Endothelial cell of umbilical vein (primary cell): Measurements from ENCODE around the gene TDO2. TPM values are rescaled to one million over a fixed set of nuclear protein-coding genes. Genes with fewer than 3 reads are reported as not detected.

Experiments
- BruUV-seq: library from RNA; stranded (reverse); fragments of 400-500 nt; replicated peaks from 2 replicates; lab custom pipeline; 2021; lab: Mats Ljungman, UMichigan
- CTCF ChIA-PET: fragments of 300-600, 350-600 bp; sonication (Branson Sonifier 250); formaldehyde crosslinking; loops from one replicate; lab custom pipeline; 2021; ENCODE audit warnings: antibody characterized with exemption, inconsistent platforms; lab: Charles Lee
- POLR2A ChIA-PET: fragments of 300-600, 350-600 bp; sonication (Branson Sonifier 250); formaldehyde crosslinking; loops from one replicate; lab custom pipeline; 2021; ENCODE audit warnings: antibody characterized with exemption, inconsistent platforms; lab: Charles Lee
- DNase-seq: peaks from one replicate; pipeline ENCODE4 v3.0.0-alpha.2; 2011; ENCODE audit warnings: low read depth, low spot score
- FAIRE-seq: peaks from 2 replicates; lab custom pipeline; 2011; peaks lifted over from hg19 to GRCh38; lab: Jason Lieb, UNC
- H2AFZ ChIP-seq: 2 replicates; pipeline ENCODE4 v1.6.0; 2012; ENCODE audit warnings: low read depth, low read length, control low read depth, inconsistent platforms
- H3K27ac ChIP-seq: 2 replicates; pipeline ENCODE4 v1.5.1; 2011; ENCODE audit warnings: low read depth, mild to moderate bottlenecking, control low read depth, low read length, moderate library complexity; ENCODE audit not compliant: insufficient read depth
- H3K27me3 ChIP-seq, 2 experiments: 2 replicates each; pipeline versions ENCODE4 v1.6.0 to v1.6.1; 2011; ENCODE audit warnings: low read length in 2 of 2, mixed read lengths in 1 of 2; ENCODE audit not compliant: control insufficient read depth in 2 of 2, insufficient read depth in 2 of 2
- H3K36me3 ChIP-seq, 2 experiments: 2 replicates in 1 of 2; 3 replicates in 1 of 2; pipeline ENCODE4 v1.5.1; 2011; ENCODE audit warnings: low read length in 2 of 2, mild to moderate bottlenecking in 1 of 2, moderate library complexity in 1 of 2; ENCODE audit not compliant: control insufficient read depth in 2 of 2, insufficient read depth in 2 of 2; ENCODE audit errors: extremely low read depth in 1 of 2
- H3K4me1 ChIP-seq: 3 replicates; pipeline ENCODE4 v1.5.1; 2011; ENCODE audit warnings: mild to moderate bottlenecking, low read length; ENCODE audit not compliant: control insufficient read depth, insufficient read depth; ENCODE audit errors: extremely low read depth
- H3K4me2 ChIP-seq: 2 replicates; pipeline ENCODE4 v1.6.1; 2011; ENCODE audit warnings: low read length, control low read depth, mixed read lengths; ENCODE audit not compliant: insufficient read depth
- H3K4me3 ChIP-seq, 3 experiments: fragments of 200-600 bp in 1 of 3; sonication (generic), shearing (Covaris generic) in 1 of 3; replicated peaks in 1 of 3; 2 replicates each; pipeline ENCODE4 v1.5.1; 2011 to 2016; ENCODE audit warnings: control low read depth in 3 of 3, low read length in 3 of 3, mild to moderate bottlenecking in 2 of 3, inconsistent platforms in 1 of 3, low read depth in 1 of 3, moderate library complexity in 1 of 3; ENCODE audit not compliant: insufficient read depth in 1 of 3
- H3K79me2 ChIP-seq: 2 replicates; pipeline ENCODE4 v1.6.0; 2012; ENCODE audit warnings: low read length, inconsistent platforms; ENCODE audit not compliant: control insufficient read depth, insufficient read depth
- H3K9ac ChIP-seq: replicated peaks from 2 replicates; pipeline ENCODE3; 2011; ENCODE audit warnings: low read length, control low read depth; ENCODE audit not compliant: insufficient read depth; ENCODE audit errors: extremely low read depth
- H3K9me1 ChIP-seq: replicated peaks from 3 replicates; pipeline ENCODE4 v1.6.0; 2011; ENCODE audit warnings: mild to moderate bottlenecking, low read length; ENCODE audit not compliant: control insufficient read depth, insufficient read depth; ENCODE audit errors: extremely low read depth
- H3K9me3 ChIP-seq: replicated peaks from 2 replicates; pipeline ENCODE4 v1.5.1; 2012; ENCODE audit warnings: low read length, inconsistent platforms; ENCODE audit not compliant: control insufficient read depth, insufficient read depth
- H4K20me1 ChIP-seq: replicated peaks from 2 replicates; pipeline ENCODE3; 2011; ENCODE audit warnings: mild to moderate bottlenecking, low read length; ENCODE audit not compliant: control insufficient read depth, insufficient read depth; ENCODE audit errors: extremely low read depth
- EZH2 ChIP-seq: IDR thresholded peaks from 2 replicates; pipeline ENCODE4 v1.6.1; 2012; ENCODE audit warnings: borderline replicate concordance, low read depth, mild to moderate bottlenecking, moderate library complexity, low read length, inconsistent platforms; ENCODE audit not compliant: severe bottlenecking
- FOS ChIP-seq: IDR thresholded peaks from 2 replicates; pipeline ENCODE4 v1.6.1; 2011; ENCODE audit warnings: mild to moderate bottlenecking, low read length, moderate library complexity, borderline replicate concordance; ENCODE audit not compliant: insufficient read depth
- GATA2 ChIP-seq: IDR thresholded peaks from 2 replicates; pipeline ENCODE4 v1.7.0; 2011; ENCODE audit warnings: low read depth, mild to moderate bottlenecking, moderate library complexity, mixed read lengths, low read length; ENCODE audit not compliant: insufficient read length, insufficient read depth
- JUN ChIP-seq: IDR thresholded peaks from 2 replicates; pipeline ENCODE4 v1.6.1; 2011; ENCODE audit warnings: borderline replicate concordance, low read depth; ENCODE audit not compliant: insufficient read length, insufficient read depth
- MYC ChIP-seq: IDR thresholded peaks from one replicate; pipeline ENCODE4 v1.6.1; 2011; ENCODE audit warnings: mild to moderate bottlenecking, low read depth, low read length
- POLR2A ChIP-seq: IDR thresholded peaks from 2 replicates; pipeline ENCODE4 v1.6.1; 2012; ENCODE audit warnings: low read depth, mild to moderate bottlenecking, control low read depth, low read length
- POLR2AphosphoS5 ChIP-seq: IDR thresholded peaks from 2 replicates; pipeline ENCODE4 v1.6.1; 2012; ENCODE audit warnings: low read depth, mild to moderate bottlenecking, control low read depth, low read length, moderate library complexity; ENCODE audit not compliant: insufficient read depth
- dilution Hi-C: fragments of 300-500 bp; cut with MboI; formaldehyde crosslinking; loops from one replicate; pipeline ENCODE4 v1.15.0; 2019; ENCODE audit warnings: low sequenced_read_pairs; ENCODE audit not compliant: extremely low pct_ligation_motif_present
- intact Hi-C: fragments of 100-400 bp; cut with micrococcal nuclease; formaldehyde crosslinking; loops from one replicate; pipeline ENCODE4 v1.10.0; 2022
- polyA plus RNA-seq, 4 experiments: library from polyadenylated mRNA; depleted of rRNA in 3 of 4; stranded (reverse) in 3 of 4; unstranded in 1 of 4; fragments of >200 nt; gene quantifications; 2 replicates each; pipeline versions ENCODE4 v1.2.1 to v1.2.3, GENCODE V29; 2011 to 2012; ENCODE audit warnings: missing spikeins in 1 of 4
- total RNA-seq: library from RNA; stranded (reverse); gene quantifications from 2 replicates; pipeline ENCODE4 v1.2.3, GENCODE V29; 2021
- TF ChIP-seq, protein P1 (sequence below): IDR thresholded peaks from 2 replicates; pipeline ENCODE4 v1.6.1; 2011; ENCODE audit not compliant: insufficient read depth, insufficient read length
- TF ChIP-seq, protein P2 (sequence below), 2 donors: IDR thresholded peaks; 1 replicate in 1 of 2; 2 replicates in 1 of 2; pipeline ENCODE4 v1.5.1; 2011; ENCODE audit warnings: low read length in 2 of 2, mild to moderate bottlenecking in 2 of 2, moderate library complexity in 2 of 2, control low read depth in 1 of 2, inconsistent platforms in 1 of 2, low read depth in 1 of 2; ENCODE audit not compliant: insufficient read depth in 1 of 2; ENCODE audit errors: extremely low read depth in 1 of 2

Gene TDO2
- total and polyA plus RNA-seq, 2 donors (not counting 3 experiments of a cell fraction or from before 2014, with no cell fraction given), result not detected

DNA sequence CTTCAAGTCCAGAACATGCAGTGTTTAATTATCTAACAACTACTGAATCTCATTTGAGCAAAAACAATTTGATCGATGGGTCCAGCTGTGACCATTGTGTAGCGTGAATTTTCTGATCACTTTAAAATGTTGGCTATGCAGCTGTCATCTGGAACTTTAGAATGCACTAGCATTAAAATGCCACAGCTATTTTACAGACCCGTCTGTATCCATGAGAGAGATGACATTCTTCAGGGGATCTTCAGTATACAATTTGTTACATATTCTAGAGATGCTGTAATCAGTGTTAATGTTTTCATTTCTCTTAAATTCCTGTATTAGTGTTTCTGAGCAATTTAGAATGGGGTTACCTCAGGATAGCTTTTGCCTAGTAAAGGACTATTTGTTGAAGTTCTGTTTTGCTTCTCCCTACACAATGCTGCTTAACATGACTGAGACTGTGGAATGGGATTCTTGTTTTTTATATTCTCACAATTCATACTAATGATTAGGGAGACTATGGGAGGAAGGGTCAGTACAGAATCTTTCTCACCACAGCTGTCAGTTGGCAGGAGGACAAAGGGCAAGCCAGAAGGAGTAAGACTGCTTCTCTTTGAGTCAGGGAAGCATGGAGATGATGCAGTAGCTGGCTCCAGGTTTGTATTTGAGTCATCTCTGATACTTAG lies 63.4 kb downstream of the TDO2 start:
- H3K79me2 ChIP-seq, result no peaks in the 10 kb centered on the region
- H4K20me1 ChIP-seq, result no peaks in the 10 kb centered on the region
- TF ChIP-seq, protein P1, sequence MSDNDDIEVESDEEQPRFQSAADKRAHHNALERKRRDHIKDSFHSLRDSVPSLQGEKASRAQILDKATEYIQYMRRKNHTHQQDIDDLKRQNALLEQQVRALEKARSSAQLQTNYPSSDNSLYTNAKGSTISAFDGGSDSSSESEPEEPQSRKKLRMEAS, result no peak
- TF ChIP-seq MYC, result no peak
- TF ChIP-seq FOS, result no peak
- TF ChIP-seq GATA2, result no peak
- no peak for TF ChIP-seq EZH2
- TF ChIP-seq JUN, result no peak
- TF ChIP-seq, protein P2, sequence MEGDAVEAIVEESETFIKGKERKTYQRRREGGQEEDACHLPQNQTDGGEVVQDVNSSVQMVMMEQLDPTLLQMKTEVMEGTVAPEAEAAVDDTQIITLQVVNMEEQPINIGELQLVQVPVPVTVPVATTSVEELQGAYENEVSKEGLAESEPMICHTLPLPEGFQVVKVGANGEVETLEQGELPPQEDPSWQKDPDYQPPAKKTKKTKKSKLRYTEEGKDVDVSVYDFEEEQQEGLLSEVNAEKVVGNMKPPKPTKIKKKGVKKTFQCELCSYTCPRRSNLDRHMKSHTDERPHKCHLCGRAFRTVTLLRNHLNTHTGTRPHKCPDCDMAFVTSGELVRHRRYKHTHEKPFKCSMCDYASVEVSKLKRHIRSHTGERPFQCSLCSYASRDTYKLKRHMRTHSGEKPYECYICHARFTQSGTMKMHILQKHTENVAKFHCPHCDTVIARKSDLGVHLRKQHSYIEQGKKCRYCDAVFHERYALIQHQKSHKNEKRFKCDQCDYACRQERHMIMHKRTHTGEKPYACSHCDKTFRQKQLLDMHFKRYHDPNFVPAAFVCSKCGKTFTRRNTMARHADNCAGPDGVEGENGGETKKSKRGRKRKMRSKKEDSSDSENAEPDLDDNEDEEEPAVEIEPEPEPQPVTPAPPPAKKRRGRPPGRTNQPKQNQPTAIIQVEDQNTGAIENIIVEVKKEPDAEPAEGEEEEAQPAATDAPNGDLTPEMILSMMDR (IDR thresholded peaks at IDR 0.05; ENCODE audit: extremely low read depth in 1 of 2, insufficient read depth in 1 of 2, low read depth in 1 of 2, low read length in 2 of 2), result no peak
- no peak for TF ChIP-seq POLR2A
- no peak for TF ChIP-seq POLR2AphosphoS5
- peaks cover 0 to 4% of the 10 kb centered on the region in 2 experiments for H3K27me3 ChIP-seq
- POLR2A ChIA-PET, result no interaction called here
- H2AFZ ChIP-seq, result no peak overlapping the region
- CTCF ChIA-PET, result interaction anchor here (1.4 to 1.8 kb wide), 2 partner anchors 10 to 563 kb away, joined by 3 to 5 read pairs; no protein-coding TSS in a partner anchor
- H3K4me2 ChIP-seq, result no peak overlapping the region
- H3K27ac ChIP-seq, result no peak overlapping the region
- no peaks in the 10 kb centered on the region for H3K4me1 ChIP-seq
- no peaks in the 10 kb centered on the region for H3K9me3 ChIP-seq
- no peak for FAIRE-seq
- H3K36me3 ChIP-seq, result no peaks in the 10 kb centered on the region
- no TSS peak for BruUV-seq
- dilution Hi-C loops, result no loop called here
- no peaks in the 10 kb centered on the region for H3K9me1 ChIP-seq
- no peak overlapping the region for H3K4me3 ChIP-seq
- intact Hi-C loops, result no loop called here
- no peak overlapping the region for H3K9ac ChIP-seq
- no peak for DNase-seq

Other genes starting within 250 kb of the TDO2 start
- 4.4 and 7.5 TPM in 2 replicates for gene GUCY1A1, start 236.8 kb upstream of the TDO2 start, total RNA-seq
- 1.2 and 1.3 TPM in 2 replicates for gene GUCY1A1, start 236.8 kb upstream of the TDO2 start, polyA plus RNA-seq
- 4.7 and 7.0 TPM in 2 replicates for gene GUCY1B1, start 144.7 kb upstream of the TDO2 start, total RNA-seq
- gene GUCY1B1, start 144.7 kb upstream of the TDO2 start, polyA plus RNA-seq, result 1.7 and 1.9 TPM in 2 replicates
- not detected in 2 replicates for gene ASIC5, start 37.4 kb upstream of the TDO2 start, total RNA-seq
- gene ASIC5, start 37.4 kb upstream of the TDO2 start, polyA plus RNA-seq, result not detected in 2 replicates
- 6.7 and 7.9 TPM in 2 replicates for gene CTSO, start 50.2 kb downstream of the TDO2 start, total RNA-seq
- gene CTSO, start 50.2 kb downstream of the TDO2 start, polyA plus RNA-seq, result 8.5 and 8.9 TPM in 2 replicates